IMR-90 (cell line): ENCODE data around the gene SYNGR2. TPM values are rescaled to one million over a fixed set of nuclear protein-coding genes. Genes with fewer than 3 reads are reported as not detected.

ENCODE experiments used
- ATAC-seq: fragments of 200-7000 bp; cut with Tn5 transposase; 2 replicates; pipeline ENCODE4 v1.9.1; 2020; ENCODE audit warnings: low read depth, mild to moderate bottlenecking, moderate library complexity
- BruUV-seq: library from RNA; stranded (reverse); fragments of 400-500 nt; replicated peaks from 2 replicates; lab custom pipeline; 2021; lab: Mats Ljungman, UMichigan
- CTCF ChIA-PET: fragments of 300-600 bp; formaldehyde crosslinking; extraction: SDS; loops from one replicate; lab custom pipeline; 2021; ENCODE audit warnings: antibody characterized with exemption; lab: Yijun Ruan, JAX
- POLR2A ChIA-PET: fragments of 300-600 bp; sonication (Branson Sonifier 250); formaldehyde crosslinking; loops from one replicate; lab custom pipeline; 2022; ENCODE audit warnings: antibody characterized with exemption; ENCODE audit not compliant: unreplicated experiment; lab: Charles Lee
- DNase-seq: peaks from one replicate; pipeline ENCODE4 v3.0.0; 2013
- H2AFZ ChIP-seq: replicated peaks from 2 replicates; pipeline ENCODE3; 2013; ENCODE audit warnings: low read length, mild to moderate bottlenecking; ENCODE audit not compliant: poor library complexity
- H2AK5ac ChIP-seq: 2 replicates; pipeline ENCODE4 v1.6.1; 2013; ENCODE audit warnings: low read depth, low read length, inconsistent platforms
- H2AK9ac ChIP-seq: replicated peaks from 2 replicates; pipeline ENCODE3; 2013; ENCODE audit warnings: mild to moderate bottlenecking, low read depth, low read length, moderate library complexity; ENCODE audit not compliant: poor library complexity
- H2BK120ac ChIP-seq: 2 replicates; pipeline ENCODE4 v1.6.1; 2013; ENCODE audit warnings: low read depth, low read length, inconsistent platforms
- H2BK15ac ChIP-seq: 3 replicates; pipeline ENCODE4 v1.6.1; 2013; ENCODE audit warnings: low read depth, low read length, inconsistent platforms
- H2BK20ac ChIP-seq: 2 replicates; pipeline ENCODE4 v1.6.1; 2013; ENCODE audit warnings: low read depth, mild to moderate bottlenecking, inconsistent platforms, low read length, moderate library complexity
- H2BK5ac ChIP-seq: 2 replicates; pipeline ENCODE4 v1.6.1; 2013; ENCODE audit warnings: mild to moderate bottlenecking, low read depth, low read length, inconsistent platforms; ENCODE audit not compliant: poor library complexity, severe bottlenecking
- H3K14ac ChIP-seq: replicated peaks from 2 replicates; pipeline ENCODE4 v1.6.1; 2013; ENCODE audit warnings: low read depth, low read length, inconsistent platforms
- H3K18ac ChIP-seq: 2 replicates; pipeline ENCODE4 v1.6.1; 2013; ENCODE audit warnings: low read depth, low read length, control low read depth
- H3K23ac ChIP-seq: 2 replicates; pipeline ENCODE4 v1.6.1; 2013; ENCODE audit warnings: low read depth, low read length, inconsistent platforms
- H3K27ac ChIP-seq: 2 replicates; pipeline ENCODE4 v1.5.1; 2013; ENCODE audit warnings: mild to moderate bottlenecking, control low read depth, low read length; ENCODE audit not compliant: insufficient read depth
- H3K27me3 ChIP-seq: 2 replicates; pipeline ENCODE4 v1.6.1; 2013; ENCODE audit warnings: low read length; ENCODE audit not compliant: control insufficient read depth, insufficient read depth
- H3K36me3 ChIP-seq: 2 replicates; pipeline ENCODE4 v1.6.1; 2013; ENCODE audit warnings: low read length, mixed read lengths; ENCODE audit not compliant: control insufficient read depth, insufficient read depth
- H3K4ac ChIP-seq: 2 replicates; pipeline ENCODE4 v1.6.1; 2013; ENCODE audit warnings: low read depth, low read length, inconsistent platforms
- H3K4me1 ChIP-seq: 2 replicates; pipeline ENCODE4 v1.6.1; 2013; ENCODE audit warnings: low read length, mixed read lengths; ENCODE audit not compliant: control insufficient read depth, insufficient read depth
- H3K4me2 ChIP-seq: 2 replicates; pipeline ENCODE4 v1.6.1; 2013; ENCODE audit warnings: low read depth, mild to moderate bottlenecking, control low read depth, low read length, moderate library complexity
- H3K4me3 ChIP-seq: 2 replicates; pipeline ENCODE4 v1.5.1; 2013; ENCODE audit warnings: low read depth, mild to moderate bottlenecking, control low read depth, low read length, moderate library complexity; ENCODE audit not compliant: insufficient read depth
- H3K56ac ChIP-seq: 2 replicates; pipeline ENCODE4 v1.6.1; 2013; ENCODE audit warnings: low read length, inconsistent platforms; ENCODE audit not compliant: insufficient read depth; ENCODE audit errors: extremely low read depth
- H3K79me1 ChIP-seq, 2 experiments: 2 replicates each; pipeline ENCODE4 v1.6.1; 2013; ENCODE audit warnings: low read length in 2 of 2, inconsistent platforms in 1 of 2, low read depth in 1 of 2
- H3K9ac ChIP-seq: 2 replicates; pipeline ENCODE4 v1.6.1; 2013; ENCODE audit warnings: low read depth, low read length, control low read depth
- H3K9me1 ChIP-seq: 2 replicates; pipeline ENCODE4 v1.6.1; 2013; ENCODE audit warnings: low read length, inconsistent platforms; ENCODE audit not compliant: insufficient read depth
- H3K9me3 ChIP-seq: 2 replicates; pipeline ENCODE4 v1.6.1; 2013; ENCODE audit warnings: low read length; ENCODE audit not compliant: control insufficient read depth, insufficient read depth
- H4K20me1 ChIP-seq: 2 replicates; pipeline ENCODE4 v1.6.1; 2013; ENCODE audit warnings: low read length, inconsistent platforms; ENCODE audit not compliant: insufficient read depth
- H4K5ac ChIP-seq: 2 replicates; pipeline ENCODE4 v1.6.1; 2013; ENCODE audit warnings: mild to moderate bottlenecking, low read depth, low read length, control low read depth
- H4K8ac ChIP-seq, 2 experiments: 2 replicates each; pipeline ENCODE4 v1.6.1; 2013; ENCODE audit warnings: low read depth in 2 of 2, low read length in 2 of 2, control low read depth in 1 of 2, inconsistent platforms in 1 of 2
- H4K91ac ChIP-seq: 2 replicates; pipeline ENCODE4 v1.6.1; 2013; ENCODE audit warnings: low read depth, low read length, inconsistent platforms; ENCODE audit not compliant: insufficient read depth
- BHLHE40 ChIP-seq: fragments of 150-350 bp; IDR thresholded peaks from 2 replicates; pipeline ENCODE4 v1.6.1; 2016; ENCODE audit warnings: mild to moderate bottlenecking, low read depth, low read length
- CEBPB ChIP-seq: IDR thresholded peaks from 2 replicates; pipeline ENCODE4 v1.6.1; 2012; ENCODE audit warnings: low read depth, low read length, improper control_type of control experiment
- CHD1 ChIP-seq: IDR thresholded peaks from 2 replicates; pipeline ENCODE4 v1.6.1; 2012; ENCODE audit warnings: low read depth, low read length, improper control_type of control experiment
- CTCF ChIP-seq: conservative IDR thresholded peaks from 2 replicates; pipeline ENCODE4 v1.5.1; 2012; ENCODE audit warnings: mild to moderate bottlenecking, low read depth, low read length, improper control_type of control experiment
- FOS ChIP-seq: fragments of 150-350 bp; IDR thresholded peaks from 2 replicates; pipeline ENCODE4 v1.6.1; 2016; ENCODE audit warnings: low read depth, low read length
- MAFK ChIP-seq: IDR thresholded peaks from 2 replicates; pipeline ENCODE4 v1.6.1; 2012; ENCODE audit warnings: low read depth, low read length, improper control_type of control experiment
- MAZ ChIP-seq: IDR thresholded peaks from 2 replicates; pipeline ENCODE4 v1.6.1; 2012; ENCODE audit warnings: low read depth, mild to moderate bottlenecking, low read length, improper control_type of control experiment, moderate library complexity, borderline replicate concordance
- MXI1 ChIP-seq: IDR thresholded peaks from 2 replicates; pipeline ENCODE4 v1.6.1; 2012; ENCODE audit warnings: low read depth, mild to moderate bottlenecking, low read length, moderate library complexity, borderline replicate concordance
- NFE2L2 ChIP-seq: fragments of 150-350 bp; IDR thresholded peaks from 2 replicates; pipeline ENCODE4 v1.6.1; 2016; ENCODE audit warnings: low read depth, mild to moderate bottlenecking, low read length
- POLR2A ChIP-seq: IDR thresholded peaks from 2 replicates; pipeline ENCODE4 v1.6.1; 2012; ENCODE audit warnings: mild to moderate bottlenecking, low read depth, low read length
- RAD21 ChIP-seq: IDR thresholded peaks from 2 replicates; pipeline ENCODE4 v1.6.1; 2012; ENCODE audit warnings: low read length, improper control_type of control experiment
- RFX5 ChIP-seq: IDR thresholded peaks from 2 replicates; pipeline ENCODE4 v1.8.0; 2012; ENCODE audit warnings: low read depth, mild to moderate bottlenecking, low read length, moderate library complexity
- SMC3 ChIP-seq: fragments of 150-350 bp; IDR thresholded peaks from 2 replicates; pipeline ENCODE4 v1.6.1; 2016; ENCODE audit warnings: low read depth, mild to moderate bottlenecking, antibody characterized with exemption, low read length, moderate library complexity
- USF2 ChIP-seq: fragments of 150-350 bp; IDR thresholded peaks from 2 replicates; pipeline ENCODE4 v1.6.1; 2017; ENCODE audit warnings: mild to moderate bottlenecking, antibody characterized with exemption, low read length, low read depth
- WGBS, 2 experiments: methylation state at CpG; one replicate each; pipeline versions ENCODE4 v1.1.5 to v1.1.7; 2013; ENCODE audit warnings: missing lambda C conversion rate in 2 of 2; ENCODE audit not compliant: insufficient read length in 1 of 2; ENCODE audit errors: extremely low coverage in 2 of 2; 5-methylcytosine and 5-hydroxymethylcytosine counted together
- dilution Hi-C: fragments of 300-500 bp; cut with HindIII; formaldehyde crosslinking; loops from one replicate; pipeline ENCODE4 v1.14.3; 2018; ENCODE audit warnings: low sequenced_read_pairs; ENCODE audit not compliant: unreplicated experiment
- in situ Hi-C: fragments of 300-500 bp; cut with MboI; formaldehyde crosslinking; loops from 3 replicates; pipeline ENCODE4 v1.14.3; 2019; ENCODE audit warnings: low sequenced_read_pairs, inconsistent platforms, mixed read lengths
- intact Hi-C: fragments of 100-400 bp; cut with micrococcal nuclease; formaldehyde crosslinking; loops from 2 replicates; pipeline ENCODE4 v1.10.0; 2022
- polyA plus RNA-seq, 3 experiments: library from polyadenylated mRNA; depleted of rRNA; stranded (reverse); fragments of >200 nt; gene quantifications; 2 replicates each; pipeline ENCODE4 v1.2.3, GENCODE V29; 2012; ENCODE audit warnings: low replicate concordance in 1 of 3
- total RNA-seq: library from RNA; depleted of rRNA; stranded (reverse); fragments of >200 nt; gene quantifications from 2 replicates; pipeline ENCODE4 v1.2.3, GENCODE V29; 2012

SYNGR2 gene
- total and polyA plus RNA-seq, 2 of the 4 experiments (the other 2 are of a cell fraction), result 11.1 to 63.1 TPM

- peak overlapping the region; percentile 71 for H3K4me2 ChIP-seq
- H3K14ac ChIP-seq, result no peak overlapping the region
- no peaks in the 10 kb centered on the region for H3K79me1 ChIP-seq
- intact Hi-C loops (no loop called here), in situ Hi-C loops (no loop called here), dilution Hi-C loops (no loop called here)
- no TSS peak for BruUV-seq
- no peak overlapping the region for H2BK120ac ChIP-seq
- no peak overlapping the region for H3K56ac ChIP-seq
- no peak for DNase-seq
- peak overlapping the region; percentile 87 for H2AFZ ChIP-seq
- no peaks in the 10 kb centered on the region; the same call in 1 of the 2 replicates for H4K20me1 ChIP-seq
- no peak overlapping the region for H3K18ac ChIP-seq
- no peak overlapping the region; the same call in 1 of the 2 replicates for H3K9ac ChIP-seq
- no peak overlapping the region for H2AK5ac ChIP-seq
- no CpG with 5 or more reads among the region's 39 CpGs for WGBS, 2 experiments
- H3K27ac ChIP-seq, result no peak overlapping the region
- no peak overlapping the region for H2BK5ac ChIP-seq
- H3K4ac ChIP-seq, result no peak overlapping the region
- no peak overlapping the region for H4K8ac ChIP-seq
- POLR2A ChIA-PET, result no interaction called here
- H3K23ac ChIP-seq, result no peak overlapping the region
- H3K9me1 ChIP-seq, result no peaks in the 10 kb centered on the region
- no peak overlapping the region for H4K5ac ChIP-seq
- peaks cover 61% of the 10 kb centered on the region for H3K27me3 ChIP-seq
- no peak overlapping the region for H4K91ac ChIP-seq
- H2AK9ac ChIP-seq, result no peak overlapping the region
- no peak overlapping the region for H2BK15ac ChIP-seq
- H3K4me3 ChIP-seq, result peak overlapping the region; percentile 45
- peaks cover 2% of the 10 kb centered on the region; the same call in 1 of the 2 replicates for H3K4me1 ChIP-seq
- CTCF ChIA-PET, result no interaction called here
- ATAC-seq, result peak; percentile 21
- H2BK20ac ChIP-seq, result no peak overlapping the region
- no peaks in the 10 kb centered on the region for H3K36me3 ChIP-seq
- no peak for TF ChIP-seq MAFK
- no peak for TF ChIP-seq CEBPB
- TF ChIP-seq POLR2A, result no peak
- no peak for TF ChIP-seq CTCF
- TF ChIP-seq SMC3, result no peak
- no peak for TF ChIP-seq NFE2L2
- no peak for TF ChIP-seq FOS
- TF ChIP-seq CHD1, result no peak
- TF ChIP-seq MXI1, result no peak
- TF ChIP-seq USF2, result no peak
- TF ChIP-seq MAZ, result no peak
- TF ChIP-seq RFX5, result no peak
- TF ChIP-seq RAD21, result no peak
- no peak for TF ChIP-seq BHLHE40
- no peaks in the 10 kb centered on the region for H3K9me3 ChIP-seq
Observed at GRCh38 chr17:78127888-78128550, 40.4 kb upstream of the SYNGR2 start.
